ENCODE measurements around the gene MXD1.
A peak's percentile ranks its signal among the peaks of the same experiment; 100 is the strongest.

GRCh38 chr2:69914164-69914949 lies 552 bp upstream of the MXD1 start:
- TF ChIP-seq TAF1 (IDR thresholded peaks at IDR 0.05; ENCODE audit: borderline replicate concordance, low read depth, low read length) (peak; percentile 85), CHD2 (IDR thresholded peaks at IDR 0.05; ENCODE audit: low read length, partially characterized antibody) (peak; percentile 73)
